ENCODE data around the gene KCNK3. TPM values are rescaled to one million over a fixed set of nuclear protein-coding genes. Genes with fewer than 3 reads are reported as not detected.

KCNK3 gene
- polyA plus RNA-seq, 1 donor (not counting 4 experiments of a cell fraction or from before 2014, with no cell fraction given), result not detected

- dilution Hi-C loops (cut with MboI; ENCODE audit: extremely low pct_ligation_motif_present, low sequenced_read_pairs), result no loop called here
- DNase-seq (ENCODE audit: low read depth, low spot score) (no peak), FAIRE-seq (no peak)
- Histone ChIP-seq H3K4me3 (ENCODE audit: control insufficient read depth in 2 of 3, extremely low read depth in 1 of 3, insufficient read depth in 2 of 3, low read depth in 1 of 3, low read length in 3 of 3) (no peak overlapping the region), H3K27ac (ENCODE audit: control insufficient read depth, insufficient read depth, low read length) (no peak overlapping the region), H3K9me3 (ENCODE audit: control insufficient read depth, low read depth, low read length) (no peaks in the 10 kb centered on the region), H4K20me1 (ENCODE audit: control insufficient read depth, extremely low read depth, insufficient read depth, low read length) (no peaks in the 10 kb centered on the region), H2AFZ (ENCODE audit: control insufficient read depth, low read length) (no peak overlapping the region), H3K4me1 (ENCODE audit: control insufficient read depth, extremely low read depth, insufficient read depth, low read length) (peaks cover 12% of the 10 kb centered on the region), H3K79me2 (ENCODE audit: control insufficient read depth, insufficient read depth, low read length) (peaks cover 3% of the 10 kb centered on the region), H3K9ac (ENCODE audit: control insufficient read depth, extremely low read depth, insufficient read depth, low read length) (no peak overlapping the region), H3K9me1 (ENCODE audit: control insufficient read depth, extremely low read depth, insufficient read depth, low read length) (peaks cover under 1% of the 10 kb centered on the region), H3K36me3 (ENCODE audit: control insufficient read depth in 2 of 2, extremely low read depth in 1 of 2, insufficient read depth in 2 of 2, low read length in 2 of 2) (peaks cover 32 to 39% of the 10 kb centered on the region in 2 experiments), H3K27me3 (ENCODE audit: control insufficient read depth, extremely low read depth, insufficient read depth, low read length) (no peaks in the 10 kb centered on the region), H3K4me2 (ENCODE audit: control insufficient read depth, extremely low read depth, insufficient read depth, low read depth, low read length) (no peak overlapping the region)
- TF ChIP-seq, protein P1, sequence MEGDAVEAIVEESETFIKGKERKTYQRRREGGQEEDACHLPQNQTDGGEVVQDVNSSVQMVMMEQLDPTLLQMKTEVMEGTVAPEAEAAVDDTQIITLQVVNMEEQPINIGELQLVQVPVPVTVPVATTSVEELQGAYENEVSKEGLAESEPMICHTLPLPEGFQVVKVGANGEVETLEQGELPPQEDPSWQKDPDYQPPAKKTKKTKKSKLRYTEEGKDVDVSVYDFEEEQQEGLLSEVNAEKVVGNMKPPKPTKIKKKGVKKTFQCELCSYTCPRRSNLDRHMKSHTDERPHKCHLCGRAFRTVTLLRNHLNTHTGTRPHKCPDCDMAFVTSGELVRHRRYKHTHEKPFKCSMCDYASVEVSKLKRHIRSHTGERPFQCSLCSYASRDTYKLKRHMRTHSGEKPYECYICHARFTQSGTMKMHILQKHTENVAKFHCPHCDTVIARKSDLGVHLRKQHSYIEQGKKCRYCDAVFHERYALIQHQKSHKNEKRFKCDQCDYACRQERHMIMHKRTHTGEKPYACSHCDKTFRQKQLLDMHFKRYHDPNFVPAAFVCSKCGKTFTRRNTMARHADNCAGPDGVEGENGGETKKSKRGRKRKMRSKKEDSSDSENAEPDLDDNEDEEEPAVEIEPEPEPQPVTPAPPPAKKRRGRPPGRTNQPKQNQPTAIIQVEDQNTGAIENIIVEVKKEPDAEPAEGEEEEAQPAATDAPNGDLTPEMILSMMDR (optimal IDR thresholded peaks at IDR 0.05 in 1 of 3, IDR thresholded peaks at IDR 0.05 in 1 of 3, conservative IDR thresholded peaks at IDR 0.05 in 1 of 3; ENCODE audit: extremely low read depth in 1 of 3, insufficient read depth in 2 of 3, low read length in 3 of 3), result no peak
- no peak for TF ChIP-seq EZH2 (IDR thresholded peaks at IDR 0.05; ENCODE audit: low read length)
Measured at GRCh38 chr2:26780203-26780760, 87.8 kb downstream of the KCNK3 start.

Small RNAs within 50 kb of the gene (small RNA-seq; reads per million reads assigned to genes)
- gene AC015977.1 (ENCODE audit: insufficient read length in 3 of 3, low read depth in 3 of 3, low replicate concordance in 1 of 3), result 0 reads per million in 3 experiments

Other genes with a start within 250 kb of the KCNK3 start
- gene OTOF, start 214.6 kb upstream of the KCNK3 start, polyA plus RNA-seq, result not detected in 3 replicates
- gene CIB4, start 51.4 kb upstream of the KCNK3 start, polyA plus RNA-seq, result not detected in 3 replicates
- gene SLC35F6, start 71.6 kb downstream of the KCNK3 start, polyA plus RNA-seq, result 25.7 to 56.9 TPM (median 30.1 TPM) in 3 replicates
- 2.3 to 13.7 TPM (median 12.4 TPM) in 3 replicates for gene CENPA, start 93.3 kb downstream of the KCNK3 start, polyA plus RNA-seq
- gene DPYSL5, start 155.4 kb downstream of the KCNK3 start, polyA plus RNA-seq, result not detected in 3 replicates